Inferior parietal cortex (tissue), 1 donor: ENCODE data around the gene DZIP1.

Source experiments
- DNase-seq: peaks from one replicate; pipeline ENCODE4 v3.0.0-alpha.2; 2016; ENCODE audit errors: extremely low spot score

Gene DZIP1

GRCh38 chr13:95643936-95644598, 439 bp downstream of the DZIP1 start:
- peak; percentile 12 for DNase-seq

GRCh38 chr13:95643571-95643935, 953 bp downstream of the DZIP1 start:
- DNase-seq = peak; percentile 36

GRCh38 chr13:95642999-95643398, 1.5 kb downstream of the DZIP1 start:
- DNase-seq = peak; percentile 13

GRCh38 chr13:95642028-95642621, 2.4 kb downstream of the DZIP1 start:
- peak; percentile 9 for DNase-seq

- no peak for DNase-seq
These were observed 3.0 kb downstream of the DZIP1 start for GRCh38 chr13:95641291-95642027.

GRCh38 chr13:95636853-95637252, 7.7 kb downstream of the DZIP1 start:
- DNase-seq = no peak

GRCh38 chr13:95630593-95630992, 13.9 kb downstream of the DZIP1 start:
- no peak for DNase-seq

GRCh38 chr13:95629071-95629470, 15.4 kb downstream of the DZIP1 start:
- no peak for DNase-seq

- DNase-seq = no peak
These were observed 16.0 kb downstream of the DZIP1 start for GRCh38 chr13:95628488-95628887.

GRCh38 chr13:95627590-95627989, 16.9 kb downstream of the DZIP1 start:
- no peak for DNase-seq

GRCh38 chr13:95626768-95627167, 17.7 kb downstream of the DZIP1 start:
- DNase-seq = no peak

GRCh38 chr13:95624020-95624419, 20.5 kb downstream of the DZIP1 start:
- peak; percentile 59 for DNase-seq

- no peak for DNase-seq
These were observed 21.4 kb downstream of the DZIP1 start for GRCh38 chr13:95623141-95623540.

- no peak for DNase-seq
These were observed 23.5 kb downstream of the DZIP1 start for GRCh38 chr13:95620825-95621498.

- no peak for DNase-seq
These were observed 24.3 kb downstream of the DZIP1 start for GRCh38 chr13:95620030-95620824.

- no peak for DNase-seq
These were observed 29.0 kb downstream of the DZIP1 start for GRCh38 chr13:95615539-95615938.

- no peak for DNase-seq
These were observed 29.8 kb downstream of the DZIP1 start for GRCh38 chr13:95614641-95615245.

- DNase-seq = no peak
These were observed 35.7 kb downstream of the DZIP1 start for GRCh38 chr13:95608640-95609323.

GRCh38 chr13:95607366-95607765, 37.1 kb downstream of the DZIP1 start:
- no peak for DNase-seq

- DNase-seq = no peak
These were observed 38.9 kb downstream of the DZIP1 start for GRCh38 chr13:95605448-95606125.
